ENCODE results near the gene ENTPD8. TPM values are rescaled to one million over a fixed set of nuclear protein-coding genes. Genes with fewer than 3 reads are reported as not detected.
A peak's percentile ranks its signal among the peaks of the same experiment; 100 is the strongest.
"Not testable (repeated sequence)": the region's sequence is repeated elsewhere in the genome, so short reads cannot be mapped to it uniquely, and the experiment has no call there.

The ENTPD8 gene
- total and polyA plus RNA-seq, 4 experiments from 2014 or later = not detected

GRCh38 chr9:137452761-137453642 lies 11.8 kb upstream of the ENTPD8 start:
- peaks cover 53% of the 10 kb centered on the region for H3K4me1 ChIP-seq (ENCODE audit: insufficient read depth, low read length)
- H3K36me3 ChIP-seq (ENCODE audit: insufficient read depth, low read length) = no peaks in the 10 kb centered on the region
- ChIA-PET CTCF (ENCODE audit: partially characterized antibody) (interaction anchor here (0.9 kb wide), 1 partner anchor 8 kb away, joined by 3 read pairs; no protein-coding TSS in a partner anchor), POLR2A (ENCODE audit: partially characterized antibody) (interaction anchor here (0.7 to 1.4 kb wide), 3 partner anchors 25 to 212 kb away, joined by 3 to 4 read pairs (median 3); partner anchors contain the start of genes EXD3, NOXA1 and TUBB4B)
- H3K27me3 Mint-ChIP-seq = no peaks in the 10 kb centered on the region
- intact Hi-C loops (cut with micrococcal nuclease) = no loop called here
- no peaks in the 10 kb centered on the region for H3K9me3 ChIP-seq (ENCODE audit: control insufficient read depth in 1 of 2, low read length in 2 of 2)
- peaks cover 0 to 4% (median 0%) of the 10 kb centered on the region in 8 donors for H3K9me3 Mint-ChIP-seq
- DNase-seq = peak in 1 of 5 donors; percentile 33
- no peak overlapping the region for H3K27ac ChIP-seq (ENCODE audit: low read depth, low read length)
- H3K36me3 Mint-ChIP-seq = peaks cover 0 to 4% of the 10 kb centered on the region in 2 donors
- H3K4me3 Mint-ChIP-seq = peak overlapping the region in 2 of 8 donors; percentile 38 to 76
- H3K4me1 Mint-ChIP-seq = peaks cover 7 to 50% (median 23%) of the 10 kb centered on the region in 4 donors
- peak overlapping the region in 1 of 7 donors; percentile 78 for H3K27ac Mint-ChIP-seq
- no peaks in the 10 kb centered on the region for H3K27me3 ChIP-seq (ENCODE audit: insufficient read depth, low read length)
- no peak overlapping the region for H3K4me3 ChIP-seq (ENCODE audit: low read length in 2 of 2)

GRCh38 chr9:137452006-137452760 lies 11.0 kb upstream of the ENTPD8 start:
- peak overlapping the region in 7 of 8 donors; percentile 31 to 75 (median 64) for H3K4me3 Mint-ChIP-seq
- H3K4me1 Mint-ChIP-seq = peaks cover 9 to 52% (median 25%) of the 10 kb centered on the region in 4 donors
- peak overlapping the region in 5 of 7 donors; percentile 64 to 85 (median 68) for H3K27ac Mint-ChIP-seq
- DNase-seq = peak in 1 of 5 donors; percentile 25
- Histone ChIP-seq H3K36me3 (ENCODE audit: insufficient read depth, low read length) (no peaks in the 10 kb centered on the region), H3K4me1 (ENCODE audit: insufficient read depth, low read length) (peaks cover 50% of the 10 kb centered on the region), H3K9me3 (ENCODE audit: control insufficient read depth in 1 of 2, low read length in 2 of 2) (no peaks in the 10 kb centered on the region), H3K4me3 (ENCODE audit: low read length in 2 of 2) (no peak overlapping the region), H3K27me3 (ENCODE audit: insufficient read depth, low read length) (no peaks in the 10 kb centered on the region), H3K27ac (ENCODE audit: low read depth, low read length) (no peak overlapping the region)
- ChIA-PET POLR2A (ENCODE audit: partially characterized antibody) (interaction anchor here (0.7 kb wide), 1 partner anchor 24 kb away, joined by 3 read pairs; no protein-coding TSS in a partner anchor), CTCF (ENCODE audit: partially characterized antibody) (no interaction called here)
- peaks cover 0 to 4% of the 10 kb centered on the region in 2 donors for H3K36me3 Mint-ChIP-seq
- intact Hi-C loops (cut with micrococcal nuclease) = no loop called here
- H3K9me3 Mint-ChIP-seq = peaks cover 0 to 4% (median 0%) of the 10 kb centered on the region in 8 donors
- no peaks in the 10 kb centered on the region for H3K27me3 Mint-ChIP-seq

DNA sequence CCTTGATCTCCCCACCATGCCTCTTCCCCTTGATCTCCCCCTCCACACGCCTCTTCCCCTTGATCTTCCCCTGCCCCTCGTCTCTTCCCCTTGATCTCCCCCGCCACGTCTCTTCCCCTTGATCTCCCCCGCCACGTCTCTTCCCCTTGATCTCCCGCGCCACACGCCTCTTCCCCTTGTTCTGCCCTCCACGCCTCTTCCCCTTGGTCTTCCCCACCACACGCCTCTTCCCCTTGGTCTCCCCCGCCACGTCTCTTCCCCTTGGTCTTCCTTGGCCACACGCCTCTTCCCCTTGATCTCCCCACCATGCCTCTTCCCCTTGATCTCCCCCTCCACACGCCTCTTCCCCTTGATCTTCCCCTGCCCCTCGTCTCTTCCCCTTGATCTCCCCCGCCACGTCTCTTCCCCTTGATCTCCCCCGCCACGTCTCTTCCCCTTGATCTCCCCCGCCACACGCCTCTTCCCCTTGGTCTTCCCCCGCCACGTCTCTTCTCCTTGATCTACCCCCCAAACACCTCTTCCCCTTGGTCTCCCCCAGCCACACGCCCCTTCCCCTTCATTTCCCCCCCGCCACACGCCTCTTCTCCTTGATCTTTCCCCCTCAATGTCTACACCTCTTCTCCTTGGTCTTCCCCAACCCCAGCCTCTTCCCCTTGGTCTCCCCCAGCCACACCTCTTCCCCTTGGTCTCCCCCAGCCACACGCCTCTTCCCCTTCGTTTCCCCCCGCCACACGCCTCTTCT lies 10.3 kb upstream of the ENTPD8 start:
- H3K4me1 Mint-ChIP-seq = peaks cover 9 to 58% (median 27%) of the 10 kb centered on the region in 4 donors
- H3K9me3 ChIP-seq (ENCODE audit: control insufficient read depth in 1 of 2, low read length in 2 of 2); H3K27me3 Mint-ChIP-seq; DNase-seq; CTCF ChIA-PET (ENCODE audit: partially characterized antibody); H3K36me3 ChIP-seq (ENCODE audit: insufficient read depth, low read length); H3K36me3 Mint-ChIP-seq; H3K27me3 ChIP-seq (ENCODE audit: insufficient read depth, low read length); H3K27ac ChIP-seq (ENCODE audit: low read depth, low read length); H3K9me3 Mint-ChIP-seq; POLR2A ChIA-PET (ENCODE audit: partially characterized antibody); H3K4me3 ChIP-seq (ENCODE audit: low read length in 2 of 2); intact Hi-C loops (cut with micrococcal nuclease): not testable (repeated sequence)
- H3K4me3 Mint-ChIP-seq = peak overlapping the region in 6 of 8 donors; percentile 31 to 82 (median 70)
- H3K4me1 ChIP-seq (ENCODE audit: insufficient read depth, low read length) = peaks cover 50% of the 10 kb centered on the region
- H3K27ac Mint-ChIP-seq = peak overlapping the region in 4 of 7 donors; percentile 82 to 96 (median 87)

- H3K36me3 Mint-ChIP-seq; H3K27ac ChIP-seq (ENCODE audit: low read depth, low read length); H3K9me3 ChIP-seq (ENCODE audit: control insufficient read depth in 1 of 2, low read length in 2 of 2); H3K27me3 ChIP-seq (ENCODE audit: insufficient read depth, low read length); H3K9me3 Mint-ChIP-seq; H3K36me3 ChIP-seq (ENCODE audit: insufficient read depth, low read length); H3K4me3 ChIP-seq (ENCODE audit: low read length in 2 of 2); H3K27me3 Mint-ChIP-seq; intact Hi-C loops (cut with micrococcal nuclease): not testable (repeated sequence)
- H3K4me1 ChIP-seq (ENCODE audit: insufficient read depth, low read length) = peaks cover 55% of the 10 kb centered on the region
- POLR2A ChIA-PET (ENCODE audit: partially characterized antibody) = interaction anchor here (1.2 to 1.4 kb wide), 2 partner anchors 9 to 28 kb away, joined by 5 to 6 read pairs; partner anchors contain the start of genes EXD3, NOXA1 and NSMF
- peaks cover 9 to 57% (median 25%) of the 10 kb centered on the region in 4 donors for H3K4me1 Mint-ChIP-seq
- peak overlapping the region in 6 of 7 donors; percentile 82 to 96 (median 91) for H3K27ac Mint-ChIP-seq
- CTCF ChIA-PET (ENCODE audit: partially characterized antibody) = interaction anchor here (0.5 kb wide), 1 partner anchor 618 kb away, joined by 3 read pairs; no protein-coding TSS in a partner anchor
- peak overlapping the region in 6 of 8 donors; percentile 25 to 82 (median 74) for H3K4me3 Mint-ChIP-seq
- peak; percentile 46 to 64 (median 48) for DNase-seq
Observed at GRCh38 chr9:137450539-137451222, 9.5 kb upstream of the ENTPD8 start.

DNA sequence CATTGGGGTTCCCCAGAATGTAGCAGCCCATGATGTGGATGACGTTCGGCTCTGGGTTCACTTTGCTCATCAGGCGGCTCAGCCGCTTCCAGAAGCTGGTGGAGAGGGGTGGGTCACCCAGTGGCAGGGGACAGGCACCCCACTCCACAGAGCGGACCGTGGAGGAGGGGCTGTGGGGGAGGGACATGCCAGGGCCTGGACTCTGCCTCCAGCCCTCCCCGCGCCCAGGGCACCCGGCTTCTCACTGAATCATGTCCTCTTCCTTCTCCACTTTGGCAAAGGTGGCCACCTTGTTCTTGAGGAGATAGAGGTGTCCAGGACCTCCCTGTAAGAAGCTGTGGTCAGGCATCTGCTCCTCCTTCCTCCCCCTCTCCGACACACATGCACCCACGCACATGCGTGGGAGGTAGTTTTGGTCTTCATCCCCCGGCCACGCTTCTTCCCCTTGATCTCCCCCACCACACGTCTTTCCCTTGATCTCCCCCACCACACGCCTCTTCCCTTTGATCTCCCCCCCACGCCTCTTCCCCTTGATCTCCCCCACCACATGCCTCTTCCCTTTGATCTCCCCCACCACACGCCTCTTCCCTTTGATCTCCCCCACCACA lies 8.9 kb upstream of the ENTPD8 start:
- no peak overlapping the region for H3K4me3 ChIP-seq (ENCODE audit: low read length in 2 of 2)
- H3K36me3 ChIP-seq (ENCODE audit: insufficient read depth, low read length) = no peaks in the 10 kb centered on the region
- H3K27ac Mint-ChIP-seq = peak overlapping the region; percentile 78 to 95 (median 88)
- no peak overlapping the region for H3K27ac ChIP-seq (ENCODE audit: low read depth, low read length)
- DNase-seq = peak; percentile 57 to 74 (median 58)
- H3K9me3 ChIP-seq (ENCODE audit: control insufficient read depth in 1 of 2, low read length in 2 of 2) = no peaks in the 10 kb centered on the region
- H3K27me3 Mint-ChIP-seq = no peaks in the 10 kb centered on the region
- ChIA-PET CTCF (ENCODE audit: partially characterized antibody) (interaction anchor here (0.5 kb wide), 1 partner anchor 617 kb away, joined by 3 read pairs; no protein-coding TSS in a partner anchor), POLR2A (ENCODE audit: partially characterized antibody) (interaction anchor here (1.2 to 1.4 kb wide), 2 partner anchors 9 to 27 kb away, joined by 5 to 6 read pairs; partner anchors contain the start of genes EXD3, NOXA1 and NSMF)
- H3K4me1 Mint-ChIP-seq = peaks cover 12 to 61% (median 29%) of the 10 kb centered on the region in 4 donors
- intact Hi-C loops (cut with micrococcal nuclease) = no loop called here
- H3K9me3 Mint-ChIP-seq = peaks cover 0 to 6% (median 0%) of the 10 kb centered on the region in 8 donors
- H3K36me3 Mint-ChIP-seq = no peaks in the 10 kb centered on the region
- peaks cover 60% of the 10 kb centered on the region for H3K4me1 ChIP-seq (ENCODE audit: insufficient read depth, low read length)
- no peaks in the 10 kb centered on the region for H3K27me3 ChIP-seq (ENCODE audit: insufficient read depth, low read length)
- peak overlapping the region in 5 of 8 donors; percentile 25 to 61 (median 40) for H3K4me3 Mint-ChIP-seq

Data from CD4-positive, alpha-beta memory T cell (primary cell).